GM12878 (cell line): ENCODE results near the gene VMAC. TPM values are rescaled to one million over a fixed set of nuclear protein-coding genes. Genes with fewer than 3 reads are reported as not detected.

Source experiments
- ATF2 ChIP-seq: IDR thresholded peaks from 2 replicates; pipeline ENCODE4 v1.6.1; 2012; ENCODE audit warnings: low read length, inconsistent platforms
- CREB1 ChIP-seq: IDR thresholded peaks from 2 replicates; pipeline ENCODE4 v1.6.1; 2012; ENCODE audit warnings: low read depth, mild to moderate bottlenecking, inconsistent platforms
- DPF2 ChIP-seq: fragments of 450-650 bp; IDR thresholded peaks from 2 replicates; pipeline ENCODE4 v1.6.1; 2017; ENCODE audit warnings: mild to moderate bottlenecking
- IKZF2 ChIP-seq, 2 experiments: fragments of 450-650 bp; IDR thresholded peaks; 2 replicates each; pipeline ENCODE4 v1.6.1; 2017; ENCODE audit warnings: mild to moderate bottlenecking in 2 of 2, moderate library complexity in 2 of 2
- IRF5 ChIP-seq: fragments of 450-650 bp; IDR thresholded peaks from 2 replicates; pipeline ENCODE4 v1.6.1; 2017; ENCODE audit warnings: borderline replicate concordance
- JUND ChIP-seq: IDR thresholded peaks from 2 replicates; pipeline ENCODE4 v1.6.1; 2012; ENCODE audit warnings: low read depth, mild to moderate bottlenecking, low read length, improper control_type of control experiment, moderate library complexity
- NBN ChIP-seq: fragments of 450-650 bp; IDR thresholded peaks from 2 replicates; pipeline ENCODE4 v1.6.1; 2016
- NR2C1 ChIP-seq: fragments of 450-650 bp; IDR thresholded peaks from 2 replicates; pipeline ENCODE4 v1.6.1; 2017; ENCODE audit warnings: antibody characterized with exemption, mild to moderate bottlenecking, moderate library complexity
- NR2C2 ChIP-seq: IDR thresholded peaks from 2 replicates; pipeline ENCODE4 v1.6.1; 2011; ENCODE audit warnings: borderline replicate concordance, low read depth; ENCODE audit not compliant: control insufficient read depth, insufficient read length
- POLR2A ChIP-seq: IDR thresholded peaks from 2 replicates; pipeline ENCODE4 v1.6.1; 2011; ENCODE audit warnings: low read depth, mild to moderate bottlenecking, low read length
- SMARCA5 ChIP-seq: fragments of 450-650 bp; IDR thresholded peaks from 2 replicates; pipeline ENCODE4 v1.6.1; 2017; ENCODE audit warnings: mild to moderate bottlenecking
- SPI1 ChIP-seq: IDR thresholded peaks from 2 replicates; pipeline ENCODE4 v1.6.1; 2011; ENCODE audit warnings: low read depth, mild to moderate bottlenecking, low read length, moderate library complexity, borderline replicate concordance; ENCODE audit not compliant: insufficient read depth
- TCF12 ChIP-seq: IDR thresholded peaks from 2 replicates; pipeline ENCODE4 v1.6.1; 2011; ENCODE audit warnings: low read depth, mild to moderate bottlenecking, low read length
- USF2 ChIP-seq: IDR thresholded peaks from 2 replicates; pipeline ENCODE4 v1.6.1; 2011; ENCODE audit warnings: low read depth, low read length, improper control_type of control experiment, borderline replicate concordance
- WRNIP1 ChIP-seq: IDR thresholded peaks from 2 replicates; pipeline ENCODE4 v1.6.1; 2011; ENCODE audit warnings: low read depth, low read length, improper control_type of control experiment, borderline replicate concordance
- polyA plus RNA-seq, 11 experiments: library from polyadenylated mRNA; depleted of rRNA in 4 of 11; unstranded in 6 of 11; stranded (reverse) in 5 of 11; fragments of >200 nt; fragmentation: Nextera tagmentation in 4 of 11; fragmentation: Illumina TruSeq in 1 of 11; extraction: Ambion mirVana in 4 of 11; extraction: Trizol in 1 of 11; gene quantifications; 1 replicate in 1 of 11; 2 replicates in 10 of 11; pipeline versions ENCODE4 v1.2.1 to v1.2.3, GENCODE V29; 2011 to 2016; ENCODE audit warnings: inconsistent platforms in 2 of 11, missing spikeins in 2 of 11, low read depth in 1 of 11
- total RNA-seq, 4 experiments: library from RNA; depleted of rRNA in 3 of 4; stranded (reverse); fragments of >200 nt in 3 of 4; fragmentation: Illumina TruSeq in 1 of 4; extraction: Trizol in 1 of 4; gene quantifications; 2 replicates each; pipeline versions ENCODE4 v1.2.1 to v1.2.3, GENCODE V29; 2013 to 2021
- TF ChIP-seq, protein P1 (sequence below): fragments of 450-650 bp; IDR thresholded peaks from 2 replicates; pipeline ENCODE4 v1.6.1; 2016; ENCODE audit warnings: mild to moderate bottlenecking

Gene VMAC
- total and polyA plus RNA-seq, 10 of the 15 experiments (the other 5 are each of a cell fraction or from before 2014, with no cell fraction given), result 0.18 to 6.8 (median 1.8) TPM

GRCh38 chr19:5935473-5936291, 31.0 kb downstream of the VMAC start (continued):
- no peak for TF ChIP-seq SPI1
- TF ChIP-seq IKZF2 (IDR thresholded peaks at IDR 0.05), result no peak
- TF ChIP-seq, protein P1, sequence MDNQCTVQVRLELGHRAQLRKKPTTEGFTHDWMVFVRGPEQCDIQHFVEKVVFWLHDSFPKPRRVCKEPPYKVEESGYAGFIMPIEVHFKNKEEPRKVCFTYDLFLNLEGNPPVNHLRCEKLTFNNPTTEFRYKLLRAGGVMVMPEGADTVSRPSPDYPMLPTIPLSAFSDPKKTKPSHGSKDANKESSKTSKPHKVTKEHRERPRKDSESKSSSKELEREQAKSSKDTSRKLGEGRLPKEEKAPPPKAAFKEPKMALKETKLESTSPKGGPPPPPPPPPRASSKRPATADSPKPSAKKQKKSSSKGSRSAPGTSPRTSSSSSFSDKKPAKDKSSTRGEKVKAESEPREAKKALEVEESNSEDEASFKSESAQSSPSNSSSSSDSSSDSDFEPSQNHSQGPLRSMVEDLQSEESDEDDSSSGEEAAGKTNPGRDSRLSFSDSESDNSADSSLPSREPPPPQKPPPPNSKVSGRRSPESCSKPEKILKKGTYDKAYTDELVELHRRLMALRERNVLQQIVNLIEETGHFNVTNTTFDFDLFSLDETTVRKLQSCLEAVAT, result no peak
- TF ChIP-seq NR2C2, result no peak
- no peak for TF ChIP-seq IRF5
- TF ChIP-seq USF2, result no peak
- no peak for TF ChIP-seq ATF2
- TF ChIP-seq SMARCA5, result no peak
- TF ChIP-seq TCF12, result no peak
- no peak for TF ChIP-seq POLR2A
- TF ChIP-seq CREB1, result no peak
- no peak for TF ChIP-seq JUND
- no peak for TF ChIP-seq DPF2
- no peak for TF ChIP-seq NR2C1
- no peak for TF ChIP-seq NBN
- no peak for TF ChIP-seq WRNIP1
